SK-N-SH (cell line): Measurements from ENCODE around the gene S100Z. TPM values are rescaled to one million over a fixed set of nuclear protein-coding genes. Genes with fewer than 3 reads are reported as not detected.

Experiments
- CTCF ChIA-PET: fragments of 300-600, 350-600 bp; formaldehyde crosslinking; extraction: SDS; loops from one replicate; lab custom pipeline; 2021; lab: Yijun Ruan, JAX
- POLR2A ChIA-PET: fragments of 350-600 bp; sonication (Branson Sonifier 250); formaldehyde crosslinking; extraction: SDS; loops from one replicate; lab custom pipeline; 2020; ENCODE audit warnings: antibody characterized with exemption, inconsistent platforms; lab: Yijun Ruan, JAX
- DNase-seq: peaks from one replicate; pipeline ENCODE4 v3.0.0; 2012
- H2AFZ ChIP-seq: fragments of 200-600 bp; sonication (generic); 2 replicates; pipeline ENCODE4 v1.8.1; 2016; ENCODE audit warnings: antibody characterized with exemption, mild to moderate bottlenecking, low read depth
- H3F3A ChIP-seq: fragments of 200-600 bp; sonication (generic); replicated peaks from 2 replicates; pipeline ENCODE3; 2016; ENCODE audit warnings: antibody characterized with exemption, mild to moderate bottlenecking; ENCODE audit not compliant: insufficient read depth
- H3K27ac ChIP-seq, 2 experiments: fragments of 200-500 bp in 1 of 2; fragments of 200-600 bp in 1 of 2; sonication (Bioruptor generic) in 1 of 2; sonication (generic), shearing (Covaris generic) in 1 of 2; 2 replicates each; pipeline versions ENCODE4 v1.5.1 to v1.6.1; 2014 to 2016; ENCODE audit warnings: low read depth in 2 of 2, inconsistent platforms in 1 of 2, low read length in 1 of 2, mild to moderate bottlenecking in 1 of 2, mixed read lengths in 1 of 2
- H3K27me3 ChIP-seq: fragments of 200-600 bp; sonication (generic), shearing (Covaris generic); 2 replicates; pipeline ENCODE4 v1.6.1; 2016; ENCODE audit warnings: mixed run types; ENCODE audit not compliant: insufficient read depth
- H3K36me3 ChIP-seq, 2 experiments: fragments of 200-500 bp in 1 of 2; fragments of 200-600 bp in 1 of 2; sonication (Bioruptor generic) in 1 of 2; sonication (generic) in 1 of 2; replicated peaks in 1 of 2; 2 replicates each; pipeline versions ENCODE3 to v1.5.1; 2014 to 2016; ENCODE audit warnings: low read length in 1 of 2, mild to moderate bottlenecking in 1 of 2; ENCODE audit not compliant: insufficient read depth in 2 of 2, control insufficient read depth in 1 of 2
- H3K4me1 ChIP-seq, 2 experiments: fragments of 200-500 bp in 1 of 2; fragments of 200-600 bp in 1 of 2; sonication (Bioruptor generic) in 1 of 2; sonication (generic), shearing (Covaris generic) in 1 of 2; 2 replicates each; pipeline versions ENCODE4 v1.5.1 to v1.6.1; 2014 to 2016; ENCODE audit warnings: low read depth in 1 of 2, low read length in 1 of 2, mixed run types in 1 of 2; ENCODE audit not compliant: insufficient read depth in 2 of 2, control insufficient read depth in 1 of 2
- H3K4me2 ChIP-seq: fragments of 200-600 bp; sonication (generic), shearing (Covaris generic); 2 replicates; pipeline ENCODE4 v1.6.1; 2017; ENCODE audit warnings: mixed run types
- H3K4me3 ChIP-seq, 2 experiments: fragments of 200-500 bp in 1 of 2; fragments of 200-600 bp in 1 of 2; sonication (Bioruptor generic) in 1 of 2; sonication (generic), shearing (Covaris generic) in 1 of 2; 2 replicates each; pipeline versions ENCODE4 v1.5.1 to v1.8.1; 2014 to 2016; ENCODE audit warnings: low read depth in 2 of 2, inconsistent platforms in 1 of 2, low read length in 1 of 2, mild to moderate bottlenecking in 1 of 2, mixed read lengths in 1 of 2, moderate library complexity in 1 of 2
- H3K79me2 ChIP-seq: fragments of 200-600 bp; sonication (generic); 2 replicates; pipeline ENCODE4 v1.8.1; 2017; ENCODE audit warnings: mild to moderate bottlenecking; ENCODE audit not compliant: insufficient read depth
- H3K9ac ChIP-seq: fragments of 200-600 bp; sonication (generic); 2 replicates; pipeline ENCODE4 v1.6.1; 2017; ENCODE audit warnings: mixed run types
- H3K9me2 ChIP-seq: fragments of 200-600 bp; sonication (generic); 2 replicates; pipeline ENCODE4 v1.6.1; 2017; ENCODE audit warnings: mixed run types
- H3K9me3 ChIP-seq: fragments of 200-600 bp; sonication (generic); 2 replicates; pipeline ENCODE4 v1.6.1; 2017; ENCODE audit warnings: mixed run types, mild to moderate bottlenecking, moderate library complexity
- H4K20me1 ChIP-seq: fragments of 200-600 bp; sonication (generic); 2 replicates; pipeline ENCODE4 v1.6.1; 2017; ENCODE audit warnings: mild to moderate bottlenecking, mixed run types; ENCODE audit not compliant: insufficient read depth
- CHD2 ChIP-seq: fragments of 150-350 bp; IDR thresholded peaks from 2 replicates; pipeline ENCODE4 v1.6.1; 2018; ENCODE audit warnings: low read length; ENCODE audit not compliant: partially characterized antibody
- EP300 ChIP-seq, 2 experiments: IDR thresholded peaks; 2 replicates each; pipeline versions ENCODE4 v1.4.0 to v1.6.1; 2012; ENCODE audit warnings: borderline replicate concordance in 1 of 2, low read depth in 1 of 2, low read length in 1 of 2
- FOXJ3 ChIP-seq: sonication (generic); formaldehyde crosslinking; IDR thresholded peaks from 2 replicates; pipeline ENCODE4 v1.5.1; 2020; ENCODE audit warnings: mild to moderate bottlenecking, missing genetic modification reagents
- FOXM1 ChIP-seq: IDR thresholded peaks from 2 replicates; pipeline ENCODE4 v1.4.0; 2012; ENCODE audit warnings: low read depth, mild to moderate bottlenecking
- GABPA ChIP-seq: IDR thresholded peaks from 2 replicates; pipeline ENCODE4 v1.4.0; 2012; ENCODE audit warnings: low read depth, mild to moderate bottlenecking
- GATA2 ChIP-seq: sonication (generic); formaldehyde crosslinking; IDR thresholded peaks from 2 replicates; pipeline ENCODE4 v1.5.0; 2020; ENCODE audit warnings: mild to moderate bottlenecking, missing genetic modification reagents
- MAX ChIP-seq: IDR thresholded peaks from 2 replicates; pipeline ENCODE4 v1.4.0; 2012; ENCODE audit warnings: low read depth
- MEF2A ChIP-seq: IDR thresholded peaks from 2 replicates; pipeline ENCODE4 v1.4.0; 2012; ENCODE audit warnings: low read depth, borderline replicate concordance
- MXI1 ChIP-seq: IDR thresholded peaks from 2 replicates; pipeline ENCODE4 v1.6.1; 2012; ENCODE audit warnings: mild to moderate bottlenecking, low read depth, low read length, improper control_type of control experiment
- NFIC ChIP-seq: IDR thresholded peaks from 2 replicates; pipeline ENCODE4 v1.4.0; 2012; ENCODE audit warnings: borderline replicate concordance
- NRF1 ChIP-seq: IDR thresholded peaks from 2 replicates; pipeline ENCODE4 v1.6.1; 2012; ENCODE audit warnings: low read depth, mild to moderate bottlenecking, low read length
- PBX3 ChIP-seq: IDR thresholded peaks from 2 replicates; pipeline ENCODE4; 2012
- POLR2AphosphoS5 ChIP-seq: IDR thresholded peaks from 2 replicates; pipeline ENCODE4 v1.6.1; 2012; ENCODE audit warnings: low read depth, low read length
- RAD21 ChIP-seq: IDR thresholded peaks from 2 replicates; pipeline ENCODE4 v1.6.1; 2012; ENCODE audit warnings: mild to moderate bottlenecking, low read length
- RCOR1 ChIP-seq: fragments of 150-350 bp; IDR thresholded peaks from 2 replicates; pipeline ENCODE4 v1.6.1; 2017; ENCODE audit warnings: antibody characterized with exemption, low read length
- RFX5 ChIP-seq: IDR thresholded peaks from 2 replicates; pipeline ENCODE4 v1.6.1; 2012; ENCODE audit warnings: mild to moderate bottlenecking, improper control_type of control experiment, low read length
- SIN3A ChIP-seq: IDR thresholded peaks from 2 replicates; pipeline ENCODE4 v1.6.1; 2012; ENCODE audit warnings: low read depth, mild to moderate bottlenecking, low read length, moderate library complexity, borderline replicate concordance
- TAF1 ChIP-seq: IDR thresholded peaks from 2 replicates; pipeline ENCODE4 v1.6.1; 2012; ENCODE audit warnings: low read depth, mild to moderate bottlenecking, low read length, moderate library complexity, borderline replicate concordance
- TCF12 ChIP-seq: IDR thresholded peaks from 2 replicates; pipeline ENCODE4 v1.4.0; 2012
- TEAD4 ChIP-seq: IDR thresholded peaks from 2 replicates; pipeline ENCODE4 v1.4.0; 2012; ENCODE audit warnings: mild to moderate bottlenecking, borderline replicate concordance; ENCODE audit not compliant: insufficient read depth
- ZBTB33 ChIP-seq: IDR thresholded peaks from 2 replicates; pipeline ENCODE4 v1.4.0; 2012; ENCODE audit warnings: low read depth, borderline replicate concordance
- WGBS: methylation state at CpG from one replicate; pipeline ENCODE4 v1.1.6; 2017; ENCODE audit warnings: low lambda C conversion rate; 5-methylcytosine and 5-hydroxymethylcytosine counted together
- polyA plus RNA-seq, 3 experiments: library from polyadenylated mRNA; depleted of rRNA; stranded (reverse); fragments of >200 nt; gene quantifications; 2 replicates each; pipeline ENCODE4 v1.2.3, GENCODE V29; 2012

The S100Z gene
- polyA plus RNA-seq, 1 of the 3 experiments (the other 2 are of a cell fraction): not detected

- Histone ChIP-seq H3K27ac (no peak overlapping the region), H2AFZ (no peak overlapping the region)
- no peak for TF ChIP-seq POLR2AphosphoS5
- TF ChIP-seq RCOR1: no peak
- TF ChIP-seq MAX: no peak
- TF ChIP-seq TAF1: no peak
- no peak for TF ChIP-seq EP300 (IDR thresholded peaks at IDR 0.05; ENCODE audit: borderline replicate concordance in 1 of 2, low read depth in 1 of 2, low read length in 1 of 2)
- no peak for TF ChIP-seq GATA2
- no peak for TF ChIP-seq RFX5
- no peak for TF ChIP-seq CHD2
- TF ChIP-seq TCF12: no peak
- no peak for TF ChIP-seq GABPA
- no peak for TF ChIP-seq SIN3A
- no peak for TF ChIP-seq FOXJ3
- TF ChIP-seq NFIC: no peak
- no peak for TF ChIP-seq PBX3
- TF ChIP-seq, all 33 proteins: peak for 0
- H3K9me3 ChIP-seq: no peaks in the 10 kb centered on the region
- no peak overlapping the region for H3K4me2 ChIP-seq
- ChIA-PET POLR2A (no interaction called here), CTCF (no interaction called here)
- no peak for DNase-seq
- WGBS: 84% methylated on average over 3 of the region's 3 CpGs
- no peaks in the 10 kb centered on the region for H3K9me2 ChIP-seq
- no peaks in the 10 kb centered on the region for H4K20me1 ChIP-seq
- no peaks in the 10 kb centered on the region for H3F3A ChIP-seq
- H3K27me3 ChIP-seq: no peaks in the 10 kb centered on the region
- no peaks in the 10 kb centered on the region for H3K79me2 ChIP-seq
- H3K9ac ChIP-seq: no peak overlapping the region
- H3K4me3 ChIP-seq: no peak overlapping the region
- H3K36me3 ChIP-seq: no peaks in the 10 kb centered on the region
- H3K4me1 ChIP-seq: no peaks in the 10 kb centered on the region; a peak in 1 of 4 replicates
Measured at GRCh38 chr5:76941442-76941841, 91.6 kb downstream of the S100Z start.

GRCh38 chr5:76942581-76942980, 92.8 kb downstream of the S100Z start:
- H3K9me3 ChIP-seq: no peaks in the 10 kb centered on the region
- TF ChIP-seq GATA2: no peak
- no peak for TF ChIP-seq PBX3
- TF ChIP-seq TCF12: no peak
- TF ChIP-seq CHD2: no peak
- TF ChIP-seq FOXJ3: no peak
- TF ChIP-seq RAD21: no peak
- no peak for TF ChIP-seq GABPA
- no peak for TF ChIP-seq MEF2A
- no peak for TF ChIP-seq FOXM1
- no peak for TF ChIP-seq NRF1
- no peak for TF ChIP-seq EP300 (IDR thresholded peaks at IDR 0.05; ENCODE audit: borderline replicate concordance in 1 of 2, low read depth in 1 of 2, low read length in 1 of 2)
- no peak for TF ChIP-seq TEAD4
- TF ChIP-seq RFX5: no peak
- TF ChIP-seq SIN3A: no peak
- no peak for TF ChIP-seq ZBTB33
- TF ChIP-seq MXI1: no peak
- TF ChIP-seq TAF1: no peak
- H3K9ac ChIP-seq: no peak overlapping the region
- no peak overlapping the region for H3K4me3 ChIP-seq
- H3K27ac ChIP-seq: no peak overlapping the region
- WGBS: 29% methylated on average over 1 of the region's 1 CpG
- H3K27me3 ChIP-seq: no peaks in the 10 kb centered on the region
- H3K9me2 ChIP-seq: no peaks in the 10 kb centered on the region
- POLR2A ChIA-PET: no interaction called here
- no peak overlapping the region for H3K4me2 ChIP-seq
- CTCF ChIA-PET: interaction anchor here (1.5 kb wide), 1 partner anchor 20 kb away, joined by 3 read pairs; no protein-coding TSS in a partner anchor
- no peak overlapping the region for H2AFZ ChIP-seq
- H3K4me1 ChIP-seq: no peaks in the 10 kb centered on the region; a peak in 1 of 4 replicates
- H3K36me3 ChIP-seq: no peaks in the 10 kb centered on the region
- H3F3A ChIP-seq: no peaks in the 10 kb centered on the region
- no peaks in the 10 kb centered on the region for H3K79me2 ChIP-seq
- DNase-seq: no peak
- H4K20me1 ChIP-seq: no peaks in the 10 kb centered on the region
